GM12891 (cell line): ENCODE results near the gene DDIT3.
A peak's percentile ranks its signal among the peaks of the same experiment; 100 is the strongest.

Experiments used
- DNase-seq: peaks from one replicate; pipeline ENCODE4 v3.0.0; 2011; ENCODE audit warnings: low spot score; ENCODE audit not compliant: insufficient read length
- FAIRE-seq: peaks from 2 replicates; lab custom pipeline; 2011; peaks lifted over from hg19 to GRCh38; lab: Jason Lieb, UNC
- PAX5 ChIP-seq: IDR thresholded peaks from 2 replicates; pipeline ENCODE4 v1.6.1; 2011; ENCODE audit warnings: low read length, moderate library complexity, mild to moderate bottlenecking; ENCODE audit not compliant: insufficient read depth, severe bottlenecking
- POLR2A ChIP-seq: IDR thresholded peaks from 2 replicates; pipeline ENCODE4 v1.6.1; 2011; ENCODE audit warnings: low read depth, low read length, control low read depth
- POLR2AphosphoS5 ChIP-seq: IDR thresholded peaks from 2 replicates; pipeline ENCODE4 v1.6.1; 2011; ENCODE audit warnings: low read depth, low read length, control low read depth
- POU2F2 ChIP-seq: IDR thresholded peaks from 2 replicates; pipeline ENCODE4 v1.6.1; 2011; ENCODE audit warnings: low read depth, mild to moderate bottlenecking, control low read depth, low read length, moderate library complexity
- SPI1 ChIP-seq: IDR thresholded peaks from 2 replicates; pipeline ENCODE4 v1.6.1; 2011; ENCODE audit warnings: low read depth, low read length, control low read depth
- TAF1 ChIP-seq: IDR thresholded peaks from 2 replicates; pipeline ENCODE4 v1.6.1; 2011; ENCODE audit warnings: low read depth, low read length, control low read depth

Gene DDIT3

GRCh38 chr12:57536597-57536942 is 16.3 kb upstream of the DDIT3 start:
- FAIRE-seq = no peak
- no peak for DNase-seq
- TF ChIP-seq TAF1 (no peak), POLR2A (no peak), POLR2AphosphoS5 (no peak), POU2F2 (no peak), PAX5 (no peak), SPI1 (no peak)

GRCh38 chr12:57535764-57536596 is 15.7 kb upstream of the DDIT3 start:
- no peak for FAIRE-seq
- no peak for TF ChIP-seq POU2F2
- no peak for TF ChIP-seq TAF1
- TF ChIP-seq SPI1 = no peak
- no peak for TF ChIP-seq PAX5
- no peak for TF ChIP-seq POLR2A
- no peak for TF ChIP-seq POLR2AphosphoS5
- no peak for DNase-seq

GRCh38 chr12:57534991-57535543 is 14.8 kb upstream of the DDIT3 start:
- no peak for DNase-seq
- no peak for FAIRE-seq
- TF ChIP-seq POU2F2 = no peak
- TF ChIP-seq PAX5 = no peak
- no peak for TF ChIP-seq SPI1
- no peak for TF ChIP-seq POLR2AphosphoS5
- TF ChIP-seq TAF1 = no peak
- TF ChIP-seq POLR2A = no peak

GRCh38 chr12:57534250-57534649 is 13.9 kb upstream of the DDIT3 start:
- FAIRE-seq (no peak), DNase-seq (no peak)
- no peak for TF ChIP-seq POLR2A
- no peak for TF ChIP-seq TAF1
- no peak for TF ChIP-seq POU2F2
- no peak for TF ChIP-seq SPI1
- no peak for TF ChIP-seq PAX5
- TF ChIP-seq POLR2AphosphoS5 = no peak

GRCh38 chr12:57533108-57533507 is 12.8 kb upstream of the DDIT3 start:
- FAIRE-seq (no peak), DNase-seq (no peak)
- TF ChIP-seq TAF1 = no peak
- no peak for TF ChIP-seq POLR2A
- TF ChIP-seq POU2F2 = no peak
- TF ChIP-seq SPI1 = no peak
- no peak for TF ChIP-seq PAX5
- no peak for TF ChIP-seq POLR2AphosphoS5

- FAIRE-seq (no peak), DNase-seq (no peak)
- TF ChIP-seq POLR2AphosphoS5 (peak; percentile 18; the same call in 1 of the 2 replicates), SPI1 (no peak)
These were observed 11.5 kb upstream of the DDIT3 start for GRCh38 chr12:57531836-57532235.

- TF ChIP-seq POLR2A (no peak), POLR2AphosphoS5 (no peak), PAX5 (no peak), SPI1 (no peak), POU2F2 (no peak), TAF1 (no peak)
- FAIRE-seq (no peak), DNase-seq (no peak)
These were observed 10.3 kb upstream of the DDIT3 start for GRCh38 chr12:57530396-57531142.

GRCh38 chr12:57529831-57530230 is 9.5 kb upstream of the DDIT3 start:
- DNase-seq = no peak
- TF ChIP-seq POLR2A (no peak), PAX5 (no peak), POLR2AphosphoS5 (no peak), SPI1 (no peak), POU2F2 (no peak), TAF1 (no peak)
- no peak for FAIRE-seq

- TF ChIP-seq PAX5 (no peak), POLR2AphosphoS5 (no peak), SPI1 (no peak), TAF1 (no peak), POLR2A (no peak), POU2F2 (no peak)
- FAIRE-seq = no peak
- no peak for DNase-seq
These were observed 8.7 kb upstream of the DDIT3 start for GRCh38 chr12:57528831-57529555.
